GM19023 (cell line): ENCODE results near the gene DYSF.

ENCODE experiments used
- ATAC-seq: cut with Tn5 transposase; IDR thresholded peaks from one replicate; pipeline ENCODE4 v1.9.1; 2021; ENCODE audit warnings: mild to moderate bottlenecking, moderate library complexity; ENCODE audit not compliant: unreplicated experiment

DYSF gene

GRCh38 chr2:71668326-71669057, 215.1 kb downstream of the DYSF start:
- ATAC-seq: no peak

GRCh38 chr2:71669058-71669456, 215.7 kb downstream of the DYSF start:
- ATAC-seq: no peak

- ATAC-seq: no peak
Measured at GRCh38 chr2:71669628-71670429, 216.5 kb downstream of the DYSF start.

- ATAC-seq: no peak
Measured at GRCh38 chr2:71670430-71670795, 217.1 kb downstream of the DYSF start.

- ATAC-seq: no peak
Measured at GRCh38 chr2:71671203-71671854, 218.0 kb downstream of the DYSF start.

GRCh38 chr2:71671895-71672825, 218.8 kb downstream of the DYSF start:
- no peak for ATAC-seq

GRCh38 chr2:71672826-71673795, 219.8 kb downstream of the DYSF start:
- ATAC-seq: no peak

- no peak for ATAC-seq
Measured at GRCh38 chr2:71674158-71674851, 220.9 kb downstream of the DYSF start.

- ATAC-seq: no peak
Measured at GRCh38 chr2:71675296-71675695, 221.9 kb downstream of the DYSF start.

- ATAC-seq: no peak
Measured at GRCh38 chr2:71678874-71679273, 225.5 kb downstream of the DYSF start.

GRCh38 chr2:71679491-71679890, 226.1 kb downstream of the DYSF start:
- ATAC-seq: no peak

GRCh38 chr2:71680925-71681324, 227.6 kb downstream of the DYSF start:
- no peak for ATAC-seq

GRCh38 chr2:71681626-71682025, 228.3 kb downstream of the DYSF start:
- no peak for ATAC-seq

GRCh38 chr2:71682341-71682740, 229.0 kb downstream of the DYSF start:
- ATAC-seq: no peak

- ATAC-seq: no peak
Measured at GRCh38 chr2:71683070-71683469, 229.7 kb downstream of the DYSF start.

- no peak for ATAC-seq
Measured at GRCh38 chr2:71683666-71684065, 230.3 kb downstream of the DYSF start.

- ATAC-seq: no peak
Measured at GRCh38 chr2:71684226-71685072, 231.1 kb downstream of the DYSF start.
